Astrocyte (in vitro differentiated cells and primary cell): Measurements from ENCODE around the gene IL17RE.

ENCODE experiments used
- EZH2 ChIP-seq: IDR thresholded peaks from 2 replicates; pipeline ENCODE4 v1.6.1; 2012; ENCODE audit warnings: mild to moderate bottlenecking, low read length, inconsistent platforms; ENCODE audit not compliant: insufficient read depth
- TF ChIP-seq, protein P1 (sequence below): IDR thresholded peaks from 2 replicates; pipeline ENCODE4 v1.5.1; 2011; ENCODE audit warnings: low read depth, mild to moderate bottlenecking, inconsistent platforms, low read length, moderate library complexity; ENCODE audit not compliant: insufficient read depth

GRCh38 chr3:9934993-9935392 is 32.3 kb downstream of the IL17RE start:
- TF ChIP-seq, protein P1, sequence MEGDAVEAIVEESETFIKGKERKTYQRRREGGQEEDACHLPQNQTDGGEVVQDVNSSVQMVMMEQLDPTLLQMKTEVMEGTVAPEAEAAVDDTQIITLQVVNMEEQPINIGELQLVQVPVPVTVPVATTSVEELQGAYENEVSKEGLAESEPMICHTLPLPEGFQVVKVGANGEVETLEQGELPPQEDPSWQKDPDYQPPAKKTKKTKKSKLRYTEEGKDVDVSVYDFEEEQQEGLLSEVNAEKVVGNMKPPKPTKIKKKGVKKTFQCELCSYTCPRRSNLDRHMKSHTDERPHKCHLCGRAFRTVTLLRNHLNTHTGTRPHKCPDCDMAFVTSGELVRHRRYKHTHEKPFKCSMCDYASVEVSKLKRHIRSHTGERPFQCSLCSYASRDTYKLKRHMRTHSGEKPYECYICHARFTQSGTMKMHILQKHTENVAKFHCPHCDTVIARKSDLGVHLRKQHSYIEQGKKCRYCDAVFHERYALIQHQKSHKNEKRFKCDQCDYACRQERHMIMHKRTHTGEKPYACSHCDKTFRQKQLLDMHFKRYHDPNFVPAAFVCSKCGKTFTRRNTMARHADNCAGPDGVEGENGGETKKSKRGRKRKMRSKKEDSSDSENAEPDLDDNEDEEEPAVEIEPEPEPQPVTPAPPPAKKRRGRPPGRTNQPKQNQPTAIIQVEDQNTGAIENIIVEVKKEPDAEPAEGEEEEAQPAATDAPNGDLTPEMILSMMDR = no peak
- no peak for TF ChIP-seq EZH2
